Keratinocyte (primary cell): Measurements from ENCODE around the gene SLC39A11.

Source experiments
- EZH2 ChIP-seq: IDR thresholded peaks from one replicate; pipeline ENCODE4 v1.6.1; 2012; ENCODE audit warnings: inconsistent platforms, mild to moderate bottlenecking, low read length, moderate library complexity
- TF ChIP-seq, protein P1 (sequence below), 3 experiments: IDR thresholded peaks in 1 of 3; conservative IDR thresholded peaks in 1 of 3; optimal IDR thresholded peaks in 1 of 3; 2 replicates in 2 of 3; 3 replicates in 1 of 3; pipeline versions ENCODE3 to v1.5.1; 2011; ENCODE audit warnings: low read length in 3 of 3, mild to moderate bottlenecking in 3 of 3, moderate library complexity in 2 of 3, control low read depth in 1 of 3, inconsistent platforms in 1 of 3; ENCODE audit not compliant: insufficient read depth in 2 of 3; ENCODE audit errors: extremely low read depth in 1 of 3

- TF ChIP-seq, protein P1, sequence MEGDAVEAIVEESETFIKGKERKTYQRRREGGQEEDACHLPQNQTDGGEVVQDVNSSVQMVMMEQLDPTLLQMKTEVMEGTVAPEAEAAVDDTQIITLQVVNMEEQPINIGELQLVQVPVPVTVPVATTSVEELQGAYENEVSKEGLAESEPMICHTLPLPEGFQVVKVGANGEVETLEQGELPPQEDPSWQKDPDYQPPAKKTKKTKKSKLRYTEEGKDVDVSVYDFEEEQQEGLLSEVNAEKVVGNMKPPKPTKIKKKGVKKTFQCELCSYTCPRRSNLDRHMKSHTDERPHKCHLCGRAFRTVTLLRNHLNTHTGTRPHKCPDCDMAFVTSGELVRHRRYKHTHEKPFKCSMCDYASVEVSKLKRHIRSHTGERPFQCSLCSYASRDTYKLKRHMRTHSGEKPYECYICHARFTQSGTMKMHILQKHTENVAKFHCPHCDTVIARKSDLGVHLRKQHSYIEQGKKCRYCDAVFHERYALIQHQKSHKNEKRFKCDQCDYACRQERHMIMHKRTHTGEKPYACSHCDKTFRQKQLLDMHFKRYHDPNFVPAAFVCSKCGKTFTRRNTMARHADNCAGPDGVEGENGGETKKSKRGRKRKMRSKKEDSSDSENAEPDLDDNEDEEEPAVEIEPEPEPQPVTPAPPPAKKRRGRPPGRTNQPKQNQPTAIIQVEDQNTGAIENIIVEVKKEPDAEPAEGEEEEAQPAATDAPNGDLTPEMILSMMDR (optimal IDR thresholded peaks at IDR 0.05 in 1 of 3, IDR thresholded peaks at IDR 0.05 in 1 of 3, conservative IDR thresholded peaks at IDR 0.05 in 1 of 3; ENCODE audit: extremely low read depth in 1 of 3, insufficient read depth in 2 of 3, low read length in 3 of 3), result no peak
- TF ChIP-seq EZH2, result no peak
Observed at GRCh38 chr17:72624652-72625051, 467.8 kb downstream of the SLC39A11 start.
